Panc1 (cell line): ENCODE data around the gene ALDH2.

Experiments used
- POLR2AphosphoS5 ChIP-seq: IDR thresholded peaks from 2 replicates; pipeline ENCODE4 v1.6.1; 2012; ENCODE audit warnings: mild to moderate bottlenecking, low read depth, low read length, moderate library complexity
- SIN3A ChIP-seq: IDR thresholded peaks from 2 replicates; pipeline ENCODE4 v1.6.1; 2012; ENCODE audit warnings: low read depth, mild to moderate bottlenecking, low read length, moderate library complexity, borderline replicate concordance; ENCODE audit not compliant: insufficient read depth
- TCF7L2 ChIP-seq: IDR thresholded peaks from 2 replicates; pipeline ENCODE4 v1.6.1; 2011; ENCODE audit warnings: mild to moderate bottlenecking, low read depth, low read length, inconsistent platforms
- TF ChIP-seq, protein P1 (sequence below): fragments of 450-650 bp; IDR thresholded peaks from 2 replicates; pipeline ENCODE4 v1.5.1; 2017; ENCODE audit warnings: mild to moderate bottlenecking
- TF ChIP-seq, protein P2 (sequence below), 2 experiments: IDR thresholded peaks; 2 replicates each; pipeline ENCODE4 v1.6.1; 2011 to 2012; ENCODE audit warnings: low read depth in 2 of 2, control low read depth in 1 of 2, low read length in 1 of 2, mild to moderate bottlenecking in 1 of 2, moderate library complexity in 1 of 2; ENCODE audit not compliant: insufficient read depth in 1 of 2

GRCh38 chr12:111792155-111792855 lies 25.6 kb downstream of the ALDH2 start:
- TF ChIP-seq, protein P1, sequence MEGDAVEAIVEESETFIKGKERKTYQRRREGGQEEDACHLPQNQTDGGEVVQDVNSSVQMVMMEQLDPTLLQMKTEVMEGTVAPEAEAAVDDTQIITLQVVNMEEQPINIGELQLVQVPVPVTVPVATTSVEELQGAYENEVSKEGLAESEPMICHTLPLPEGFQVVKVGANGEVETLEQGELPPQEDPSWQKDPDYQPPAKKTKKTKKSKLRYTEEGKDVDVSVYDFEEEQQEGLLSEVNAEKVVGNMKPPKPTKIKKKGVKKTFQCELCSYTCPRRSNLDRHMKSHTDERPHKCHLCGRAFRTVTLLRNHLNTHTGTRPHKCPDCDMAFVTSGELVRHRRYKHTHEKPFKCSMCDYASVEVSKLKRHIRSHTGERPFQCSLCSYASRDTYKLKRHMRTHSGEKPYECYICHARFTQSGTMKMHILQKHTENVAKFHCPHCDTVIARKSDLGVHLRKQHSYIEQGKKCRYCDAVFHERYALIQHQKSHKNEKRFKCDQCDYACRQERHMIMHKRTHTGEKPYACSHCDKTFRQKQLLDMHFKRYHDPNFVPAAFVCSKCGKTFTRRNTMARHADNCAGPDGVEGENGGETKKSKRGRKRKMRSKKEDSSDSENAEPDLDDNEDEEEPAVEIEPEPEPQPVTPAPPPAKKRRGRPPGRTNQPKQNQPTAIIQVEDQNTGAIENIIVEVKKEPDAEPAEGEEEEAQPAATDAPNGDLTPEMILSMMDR = no peak
- TF ChIP-seq POLR2AphosphoS5 (no peak), SIN3A (no peak), TCF7L2 (no peak)
- TF ChIP-seq, protein P2, sequence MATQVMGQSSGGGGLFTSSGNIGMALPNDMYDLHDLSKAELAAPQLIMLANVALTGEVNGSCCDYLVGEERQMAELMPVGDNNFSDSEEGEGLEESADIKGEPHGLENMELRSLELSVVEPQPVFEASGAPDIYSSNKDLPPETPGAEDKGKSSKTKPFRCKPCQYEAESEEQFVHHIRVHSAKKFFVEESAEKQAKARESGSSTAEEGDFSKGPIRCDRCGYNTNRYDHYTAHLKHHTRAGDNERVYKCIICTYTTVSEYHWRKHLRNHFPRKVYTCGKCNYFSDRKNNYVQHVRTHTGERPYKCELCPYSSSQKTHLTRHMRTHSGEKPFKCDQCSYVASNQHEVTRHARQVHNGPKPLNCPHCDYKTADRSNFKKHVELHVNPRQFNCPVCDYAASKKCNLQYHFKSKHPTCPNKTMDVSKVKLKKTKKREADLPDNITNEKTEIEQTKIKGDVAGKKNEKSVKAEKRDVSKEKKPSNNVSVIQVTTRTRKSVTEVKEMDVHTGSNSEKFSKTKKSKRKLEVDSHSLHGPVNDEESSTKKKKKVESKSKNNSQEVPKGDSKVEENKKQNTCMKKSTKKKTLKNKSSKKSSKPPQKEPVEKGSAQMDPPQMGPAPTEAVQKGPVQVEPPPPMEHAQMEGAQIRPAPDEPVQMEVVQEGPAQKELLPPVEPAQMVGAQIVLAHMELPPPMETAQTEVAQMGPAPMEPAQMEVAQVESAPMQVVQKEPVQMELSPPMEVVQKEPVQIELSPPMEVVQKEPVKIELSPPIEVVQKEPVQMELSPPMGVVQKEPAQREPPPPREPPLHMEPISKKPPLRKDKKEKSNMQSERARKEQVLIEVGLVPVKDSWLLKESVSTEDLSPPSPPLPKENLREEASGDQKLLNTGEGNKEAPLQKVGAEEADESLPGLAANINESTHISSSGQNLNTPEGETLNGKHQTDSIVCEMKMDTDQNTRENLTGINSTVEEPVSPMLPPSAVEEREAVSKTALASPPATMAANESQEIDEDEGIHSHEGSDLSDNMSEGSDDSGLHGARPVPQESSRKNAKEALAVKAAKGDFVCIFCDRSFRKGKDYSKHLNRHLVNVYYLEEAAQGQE (IDR thresholded peaks at IDR 0.05; ENCODE audit: insufficient read depth in 1 of 2, low read depth in 2 of 2, low read length in 1 of 2) = no peak
